IPS-20b (cell line): Measurements from ENCODE around the gene ITGAL.
"Not testable (repeated sequence)": the region's sequence is repeated elsewhere in the genome, so short reads cannot be mapped to it uniquely, and the experiment has no call there.

Experiments used
- H3K27ac ChIP-seq: one replicate; pipeline ENCODE4 v1.5.1; 2013; ENCODE audit warnings: low read length
- H3K27me3 ChIP-seq: 2 replicates; pipeline ENCODE4 v1.6.1; 2013; ENCODE audit warnings: mild to moderate bottlenecking, low read length, inconsistent platforms; ENCODE audit not compliant: insufficient read depth
- H3K36me3 ChIP-seq: 2 replicates; pipeline ENCODE4 v1.6.1; 2013; ENCODE audit warnings: low read depth, mild to moderate bottlenecking, inconsistent platforms, low read length, moderate library complexity; ENCODE audit not compliant: insufficient read depth
- H3K4me1 ChIP-seq: 2 replicates; pipeline ENCODE4 v1.6.1; 2013; ENCODE audit warnings: mild to moderate bottlenecking, control low read depth, inconsistent platforms, low read length, moderate library complexity; ENCODE audit not compliant: insufficient read depth
- H3K4me3 ChIP-seq: 2 replicates; pipeline ENCODE4 v1.5.1; 2013; ENCODE audit warnings: mild to moderate bottlenecking, low read length, inconsistent platforms
- H3K9ac ChIP-seq: 2 replicates; pipeline ENCODE4 v1.6.1; 2013; ENCODE audit warnings: low read depth, mild to moderate bottlenecking, inconsistent platforms, low read length, moderate library complexity
- H3K9me3 ChIP-seq: 2 replicates; pipeline ENCODE4 v1.6.1; 2013; ENCODE audit warnings: mild to moderate bottlenecking, low read depth, low read length, inconsistent platforms; ENCODE audit not compliant: insufficient read depth

The ITGAL gene

DNA sequence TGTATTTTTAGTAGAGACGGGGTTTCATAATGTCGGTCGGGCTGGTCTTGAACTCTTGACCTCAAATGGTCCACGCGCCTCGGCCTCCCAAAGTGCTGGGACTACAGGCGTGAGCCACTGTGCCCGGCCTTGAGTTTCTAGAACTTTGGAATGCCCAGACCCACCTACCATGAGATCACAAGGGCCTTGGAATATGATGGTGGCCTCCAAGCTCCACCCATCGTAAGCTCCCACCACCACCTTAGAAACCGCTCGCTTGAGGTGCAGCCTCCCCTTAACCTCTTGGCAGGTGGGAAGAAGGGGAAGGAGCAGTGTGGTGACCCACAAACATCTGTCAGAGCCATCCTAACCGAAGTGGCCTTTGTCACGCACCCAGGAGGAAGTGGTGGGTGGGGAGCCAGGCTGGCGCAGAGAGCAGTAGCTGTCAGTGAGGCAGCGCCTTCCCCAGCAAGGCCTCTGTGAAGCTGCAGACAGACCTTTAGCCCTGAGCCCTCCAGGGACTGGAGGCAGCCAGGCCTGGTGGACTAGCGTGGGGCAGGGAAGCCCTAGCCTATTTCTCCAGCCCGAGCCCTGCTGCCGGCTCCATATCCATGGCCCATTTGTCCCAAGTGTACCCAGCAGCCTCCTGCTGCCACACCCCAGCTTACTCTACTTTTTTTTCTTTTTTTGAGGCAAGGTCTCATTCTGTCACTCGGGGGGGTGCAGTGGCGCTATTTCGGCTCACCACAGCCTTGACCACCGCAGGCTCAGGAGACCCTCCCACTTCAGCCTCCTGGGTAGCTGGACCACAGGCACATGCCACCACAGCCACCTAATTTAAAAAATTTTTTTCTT lies 13.8 kb upstream of the ITGAL start:
- H3K4me3 ChIP-seq = no peak overlapping the region
- H3K36me3 ChIP-seq = no peaks in the 10 kb centered on the region
- no peak overlapping the region for H3K27ac ChIP-seq
- no peaks in the 10 kb centered on the region for H3K9me3 ChIP-seq
- H3K4me1 ChIP-seq = no peaks in the 10 kb centered on the region
- H3K27me3 ChIP-seq = no peaks in the 10 kb centered on the region
- H3K9ac ChIP-seq = no peak overlapping the region

DNA sequence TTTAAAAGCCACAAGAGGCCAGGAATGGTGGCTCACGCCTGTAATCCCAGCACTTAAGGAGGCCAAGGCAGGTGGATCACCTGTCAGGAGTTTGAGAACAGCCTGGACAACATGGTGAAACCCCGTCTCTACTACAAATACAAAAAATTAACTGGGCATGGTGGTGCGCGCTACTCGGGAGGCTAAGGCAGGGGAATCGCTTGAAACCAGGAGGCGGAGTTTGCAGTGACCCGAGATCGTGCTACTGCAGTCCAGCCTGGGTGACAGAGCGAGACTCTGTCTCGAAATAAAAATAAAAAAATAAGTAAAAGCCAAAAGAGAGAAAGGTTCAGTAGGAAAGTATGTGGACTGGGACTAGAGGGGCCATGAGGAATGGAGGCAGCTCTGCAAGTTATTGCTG lies 13.1 kb upstream of the ITGAL start:
- Histone ChIP-seq H3K9ac (no peak overlapping the region), H3K36me3 (no peaks in the 10 kb centered on the region), H3K9me3 (no peaks in the 10 kb centered on the region), H3K27me3 (no peaks in the 10 kb centered on the region), H3K4me1 (no peaks in the 10 kb centered on the region), H3K4me3 (no peak overlapping the region), H3K27ac (no peak overlapping the region)

DNA sequence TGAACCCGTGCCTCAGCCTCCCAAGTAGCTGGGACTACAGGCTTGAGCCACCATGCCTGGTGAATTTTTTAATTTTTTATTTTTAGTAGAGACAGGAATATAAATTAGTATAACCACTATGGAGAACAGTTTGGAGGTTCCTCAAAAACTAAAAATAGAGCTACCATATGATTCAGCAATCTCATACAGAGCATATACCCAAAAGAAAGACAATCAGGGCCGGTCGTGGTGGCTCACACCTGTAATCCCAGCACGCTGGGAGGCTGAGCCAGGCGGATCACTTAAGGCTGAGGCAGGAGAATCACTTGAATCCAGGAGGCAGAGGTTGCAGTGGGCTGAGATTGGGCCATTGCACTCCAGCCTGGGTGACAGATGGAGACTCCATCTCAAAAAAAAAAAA lies 11.1 kb upstream of the ITGAL start:
- H3K27me3 ChIP-seq, H3K9me3 ChIP-seq, H3K4me3 ChIP-seq, H3K4me1 ChIP-seq, H3K36me3 ChIP-seq, H3K9ac ChIP-seq, H3K27ac ChIP-seq: not testable (repeated sequence)

DNA sequence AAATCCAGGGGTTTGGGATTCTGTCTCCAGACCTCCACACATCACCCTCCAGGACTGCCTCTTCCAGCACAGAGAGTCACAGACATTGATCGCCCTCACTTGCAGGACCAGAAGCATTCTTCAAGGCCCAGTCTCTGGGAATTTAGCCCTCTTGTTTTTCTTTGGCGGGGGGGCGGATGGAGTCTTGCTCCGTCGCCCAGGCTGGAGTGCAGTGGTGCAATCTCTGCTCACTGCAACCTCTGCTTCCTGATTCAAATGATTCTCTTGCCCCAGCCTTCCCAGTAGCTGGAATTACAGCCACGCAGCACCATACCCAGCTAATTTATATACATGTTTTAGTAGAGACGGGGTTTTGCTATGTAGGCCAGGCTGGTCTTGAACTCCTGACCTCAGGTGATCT lies 8.5 kb upstream of the ITGAL start:
- Histone ChIP-seq H3K9ac (no peak overlapping the region), H3K4me1 (no peaks in the 10 kb centered on the region), H3K27ac (no peak overlapping the region), H3K4me3 (no peak overlapping the region), H3K27me3 (no peaks in the 10 kb centered on the region), H3K36me3 (no peaks in the 10 kb centered on the region), H3K9me3 (no peaks in the 10 kb centered on the region)

DNA sequence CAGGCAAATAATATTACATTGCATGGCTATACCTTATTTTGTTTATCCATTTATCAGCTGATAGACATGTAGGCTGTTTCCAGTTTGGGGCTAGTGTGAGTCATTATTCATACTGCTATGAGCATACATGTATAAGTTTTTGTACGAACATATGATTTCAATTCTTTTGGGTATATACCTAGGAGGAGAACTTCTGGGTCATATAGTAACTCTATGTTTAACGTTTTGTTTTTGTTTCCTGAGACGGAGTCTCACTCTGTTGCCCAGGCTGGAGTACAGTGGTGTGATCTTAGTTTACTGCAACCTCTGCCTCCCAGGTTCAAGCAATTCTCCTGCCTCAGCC lies 2.4 kb upstream of the ITGAL start:
- Histone ChIP-seq H3K36me3 (no peaks in the 10 kb centered on the region), H3K4me1 (no peaks in the 10 kb centered on the region), H3K4me3 (no peak overlapping the region), H3K27ac (no peak overlapping the region), H3K9ac (no peak overlapping the region), H3K27me3 (no peaks in the 10 kb centered on the region), H3K9me3 (no peaks in the 10 kb centered on the region)

DNA sequence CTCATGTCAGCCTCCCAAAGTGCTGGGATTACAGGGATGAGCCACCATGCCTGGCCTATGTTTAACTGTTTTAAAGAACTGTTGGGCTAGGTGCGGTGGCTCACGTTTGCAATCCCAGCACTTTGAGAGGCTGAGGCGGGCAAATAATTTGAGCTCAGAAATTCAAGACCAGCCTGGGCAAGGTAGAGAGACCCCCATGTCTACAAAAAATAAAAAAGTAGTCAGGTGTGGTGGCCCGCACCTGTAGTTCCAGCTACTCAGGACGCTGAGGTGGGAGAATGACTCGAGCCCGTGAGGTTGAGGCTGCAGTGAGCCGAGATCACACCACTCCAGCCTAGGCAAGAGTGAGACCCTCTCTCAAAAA lies 1.9 kb upstream of the ITGAL start:
- no peak overlapping the region for H3K4me3 ChIP-seq
- no peak overlapping the region for H3K27ac ChIP-seq

DNA sequence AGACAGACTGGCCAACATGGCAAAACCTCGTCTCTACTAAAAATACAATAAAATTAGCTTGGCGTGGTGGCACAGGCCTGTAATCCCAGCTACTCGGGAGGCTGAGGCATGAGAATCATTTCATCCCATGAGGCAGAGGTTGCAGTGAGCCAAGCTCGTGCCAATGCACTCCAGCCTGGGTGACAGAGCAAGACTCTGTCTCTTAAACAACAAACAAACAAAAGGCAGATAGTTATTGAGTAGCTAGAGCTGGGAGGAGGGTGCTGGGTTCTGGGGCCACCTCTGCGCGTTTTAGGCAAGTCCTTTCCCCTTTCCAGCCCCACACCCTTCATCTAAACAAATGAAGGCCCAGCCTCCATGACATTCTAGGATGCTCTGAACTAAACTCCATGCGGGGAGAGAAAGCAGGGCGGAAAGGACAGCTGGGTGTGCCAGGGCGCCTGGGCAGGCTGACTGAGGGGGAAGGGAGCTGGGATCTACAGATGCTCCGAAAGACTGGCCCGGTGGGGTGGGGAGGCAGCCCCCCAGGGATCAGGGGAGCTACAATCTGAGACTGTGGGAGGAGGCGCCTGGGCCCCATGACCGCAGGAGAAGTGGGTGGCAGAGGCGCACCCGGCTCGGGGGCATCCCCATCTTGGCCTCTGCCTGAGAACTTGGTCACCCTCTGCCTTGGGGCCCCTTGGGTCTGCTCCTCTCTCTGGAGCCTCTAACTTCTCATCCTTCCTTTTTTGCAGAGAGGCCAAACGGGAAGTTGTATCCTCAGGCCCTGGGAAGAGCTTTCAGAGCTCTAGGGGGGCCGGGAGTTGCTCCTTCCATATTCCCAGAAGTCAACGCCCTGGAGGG lies 910 bp downstream of the ITGAL start:
- H3K27me3 ChIP-seq = no peaks in the 10 kb centered on the region
- no peaks in the 10 kb centered on the region for H3K36me3 ChIP-seq
- no peak overlapping the region for H3K27ac ChIP-seq
- no peak overlapping the region for H3K4me3 ChIP-seq
- no peaks in the 10 kb centered on the region for H3K9me3 ChIP-seq
- H3K4me1 ChIP-seq = no peaks in the 10 kb centered on the region
- H3K9ac ChIP-seq = no peak overlapping the region

More for the DNA sequence above, 1.9 kb upstream of the ITGAL start:
- H3K4me1 ChIP-seq = no peaks in the 10 kb centered on the region
- no peaks in the 10 kb centered on the region for H3K9me3 ChIP-seq
- H3K36me3 ChIP-seq = no peaks in the 10 kb centered on the region
- no peaks in the 10 kb centered on the region for H3K27me3 ChIP-seq
- H3K9ac ChIP-seq = no peak overlapping the region

DNA sequence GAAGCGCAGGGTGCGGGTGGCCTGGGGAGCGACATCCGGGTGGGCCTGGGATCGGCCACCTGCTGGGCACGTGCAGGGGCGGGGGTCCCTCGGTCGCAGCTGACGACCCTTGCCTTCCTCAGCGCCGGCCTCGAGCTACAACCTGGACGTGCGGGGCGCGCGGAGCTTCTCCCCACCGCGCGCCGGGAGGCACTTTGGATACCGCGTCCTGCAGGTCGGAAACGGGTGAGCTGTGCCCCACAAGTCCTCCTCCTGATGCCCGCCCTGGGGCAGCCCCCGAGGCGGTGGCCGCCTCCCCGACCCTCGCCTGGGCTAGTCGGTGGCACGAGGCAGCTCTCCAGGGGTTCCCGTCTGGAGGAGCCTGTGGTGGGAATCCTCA lies 1.5 kb downstream of the ITGAL start:
- Histone ChIP-seq H3K27me3 (no peaks in the 10 kb centered on the region), H3K36me3 (no peaks in the 10 kb centered on the region), H3K27ac (no peak overlapping the region), H3K4me1 (no peaks in the 10 kb centered on the region), H3K4me3 (no peak overlapping the region), H3K9me3 (no peaks in the 10 kb centered on the region), H3K9ac (no peak overlapping the region)

DNA sequence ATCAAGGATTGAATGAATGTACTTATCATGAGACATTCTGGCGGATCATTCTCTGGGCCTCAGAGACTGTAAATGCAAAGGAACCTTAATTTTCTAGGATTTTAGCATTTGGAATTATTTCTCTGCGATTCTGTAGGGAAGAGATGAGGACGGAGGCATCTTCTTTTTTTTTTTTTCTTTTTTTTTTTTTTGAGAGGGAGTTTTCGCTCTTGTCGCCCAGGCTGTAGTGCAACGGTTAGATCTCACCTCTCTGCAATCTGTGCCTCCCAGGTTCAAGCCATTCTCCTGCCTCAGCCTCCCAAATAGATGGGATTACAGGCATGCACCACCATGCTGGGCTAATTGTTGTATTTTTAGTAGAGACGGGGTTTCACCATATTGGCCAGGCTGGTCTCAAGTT lies 2.1 kb downstream of the ITGAL start:
- no peak overlapping the region for H3K4me3 ChIP-seq
- H3K27ac ChIP-seq = no peak overlapping the region
- no peaks in the 10 kb centered on the region for H3K27me3 ChIP-seq
- H3K9ac ChIP-seq = no peak overlapping the region
- H3K9me3 ChIP-seq = no peaks in the 10 kb centered on the region
- H3K36me3 ChIP-seq = no peaks in the 10 kb centered on the region
- no peaks in the 10 kb centered on the region for H3K4me1 ChIP-seq

DNA sequence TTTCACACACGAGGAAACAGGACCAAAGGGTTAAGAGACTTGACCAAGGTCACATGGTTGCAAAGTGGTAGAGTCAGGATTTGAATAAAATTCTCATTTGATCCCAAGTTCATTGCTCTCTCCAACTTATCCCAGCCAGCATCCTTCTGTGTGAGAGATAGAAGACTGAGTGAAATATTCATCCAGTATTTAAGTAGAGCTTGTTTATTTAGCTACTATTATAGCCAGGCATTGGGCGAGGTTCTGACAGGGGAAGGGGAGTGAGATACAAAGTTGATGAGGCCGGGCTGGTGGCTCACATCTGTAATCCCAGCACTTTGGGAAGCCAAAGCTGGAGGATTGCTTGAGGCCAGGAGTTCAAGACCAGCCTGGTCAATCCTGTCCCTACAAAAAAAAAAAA lies 4.4 kb downstream of the ITGAL start:
- Histone ChIP-seq H3K9me3 (no peaks in the 10 kb centered on the region), H3K9ac (no peak overlapping the region), H3K27ac (no peak overlapping the region), H3K4me1 (no peaks in the 10 kb centered on the region), H3K36me3 (no peaks in the 10 kb centered on the region), H3K4me3 (no peak overlapping the region), H3K27me3 (no peaks in the 10 kb centered on the region)

DNA sequence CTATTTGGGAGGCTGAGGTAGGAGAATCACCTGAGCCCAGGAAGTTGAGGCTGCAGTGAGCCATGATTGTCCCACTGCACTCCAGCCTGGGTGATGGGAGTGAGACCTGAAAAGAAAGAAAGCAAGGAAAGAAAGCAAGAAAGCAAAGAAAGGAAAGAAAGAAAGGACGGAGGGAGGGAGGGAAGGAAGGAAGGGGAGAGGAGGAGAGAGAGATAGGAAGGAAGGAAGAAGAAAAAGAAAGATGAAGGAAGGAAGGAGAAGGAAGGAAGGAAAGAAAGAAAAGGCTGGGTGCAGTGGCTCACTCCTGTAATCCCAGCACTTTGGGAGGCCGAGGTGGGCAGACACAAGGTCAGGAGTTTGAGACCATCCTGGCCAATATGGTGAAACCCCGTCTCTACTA lies 5.2 kb downstream of the ITGAL start:
- H3K4me3 ChIP-seq, H3K36me3 ChIP-seq, H3K4me1 ChIP-seq, H3K9ac ChIP-seq, H3K27me3 ChIP-seq, H3K27ac ChIP-seq, H3K9me3 ChIP-seq: not testable (repeated sequence)

DNA sequence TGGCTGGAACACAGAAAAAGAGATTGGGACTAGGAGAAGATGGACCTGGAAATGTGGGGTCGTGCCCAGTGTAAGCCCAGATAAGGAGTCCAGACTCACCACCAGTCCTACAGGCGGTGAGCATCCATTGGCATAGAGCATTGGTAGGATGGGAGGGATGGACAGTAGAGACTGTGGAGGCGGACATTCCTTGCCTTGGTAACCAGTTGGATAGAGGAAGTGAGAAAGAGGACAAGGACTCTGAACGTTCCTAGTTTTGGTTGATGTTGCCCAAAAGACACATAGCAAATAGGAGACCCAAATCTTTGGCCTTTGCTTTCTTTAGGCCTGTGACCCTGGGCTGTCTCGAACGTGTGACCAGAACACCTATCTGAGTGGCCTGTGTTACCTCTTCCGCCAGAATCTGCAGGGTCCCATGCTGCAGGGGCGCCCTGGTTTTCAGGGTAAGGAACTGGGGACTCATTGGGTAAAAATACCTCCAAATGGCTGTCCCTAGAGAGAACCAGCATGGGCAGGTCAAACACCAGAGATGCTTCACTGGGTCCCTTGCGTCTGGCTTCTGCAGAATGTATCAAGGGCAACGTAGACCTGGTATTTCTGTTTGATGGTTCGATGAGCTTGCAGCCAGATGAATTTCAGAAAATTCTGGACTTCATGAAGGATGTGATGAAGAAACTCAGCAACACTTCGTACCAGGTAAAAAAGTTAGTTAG lies 6.4 kb downstream of the ITGAL start:
- no peaks in the 10 kb centered on the region for H3K36me3 ChIP-seq
- no peak overlapping the region for H3K27ac ChIP-seq
- H3K4me1 ChIP-seq = no peaks in the 10 kb centered on the region

More for the DNA sequence above, 6.4 kb downstream of the ITGAL start:
- no peaks in the 10 kb centered on the region for H3K27me3 ChIP-seq
- no peak overlapping the region for H3K4me3 ChIP-seq
- no peak overlapping the region for H3K9ac ChIP-seq
- no peaks in the 10 kb centered on the region for H3K9me3 ChIP-seq
